SIG-M5 (cell line): ENCODE data around the gene LAMTOR2.
A peak's percentile ranks its signal among the peaks of the same experiment; 100 is the strongest.
"Not testable (repeated sequence)": the region's sequence is repeated elsewhere in the genome, so short reads cannot be mapped to it uniquely, and the experiment has no call there.

Source experiments
- DNase-seq: peaks from one replicate; lab custom pipeline; 2025; lab: John Stamatoyannopoulos, UW

LAMTOR2 gene

GRCh38 chr1:156052862-156053767 is 1.5 kb upstream of the LAMTOR2 start:
- DNase-seq = no peak

- no peak for DNase-seq
These were observed 648 bp upstream of the LAMTOR2 start, which contains the start of gene UBQLN4 for GRCh38 chr1:156053768-156054499. UBQLN4 (minus strand) TSS chr1:156053798; CDS start chr1:156053701, 97 bp downstream.

GRCh38 chr1:156055281-156056048 is 883 bp downstream of the LAMTOR2 start:
- DNase-seq = peak; percentile 55

- DNase-seq = no peak
These were observed 1.8 kb downstream of the LAMTOR2 start for GRCh38 chr1:156056326-156056849.

- no peak for DNase-seq
These were observed 6.5 kb downstream of the LAMTOR2 start, which contains the start of gene RAB25 for GRCh38 chr1:156060937-156061636. RAB25 (plus strand) TSS chr1:156061160; CDS start chr1:156061401, 241 bp downstream.

- no peak for DNase-seq
These were observed 7.6 kb downstream of the LAMTOR2 start for GRCh38 chr1:156062189-156062588.

- no peak for DNase-seq
These were observed 9.4 kb downstream of the LAMTOR2 start for GRCh38 chr1:156063997-156064285.

GRCh38 chr1:156064615-156065014 is 10.0 kb downstream of the LAMTOR2 start:
- no peak for DNase-seq

- no peak for DNase-seq
These were observed 10.6 kb downstream of the LAMTOR2 start for GRCh38 chr1:156065212-156065611.

GRCh38 chr1:156065871-156066270 is 11.3 kb downstream of the LAMTOR2 start:
- no peak for DNase-seq

- no peak for DNase-seq
These were observed 12.7 kb downstream of the LAMTOR2 start for GRCh38 chr1:156067262-156067661.

- no peak for DNase-seq
These were observed 15.2 kb downstream of the LAMTOR2 start for GRCh38 chr1:156069490-156070455.

GRCh38 chr1:156070548-156070947 is 16.0 kb downstream of the LAMTOR2 start:
- DNase-seq = no peak

GRCh38 chr1:156071332-156071816 is 16.8 kb downstream of the LAMTOR2 start:
- DNase-seq = not testable (repeated sequence)

- no peak for DNase-seq
These were observed 17.7 kb downstream of the LAMTOR2 start for GRCh38 chr1:156072251-156072650.

GRCh38 chr1:156073110-156073687 is 18.6 kb downstream of the LAMTOR2 start:
- DNase-seq = no peak

- no peak for DNase-seq
These were observed 19.2 kb downstream of the LAMTOR2 start for GRCh38 chr1:156073740-156074139.

GRCh38 chr1:156074661-156075060 is 20.1 kb downstream of the LAMTOR2 start:
- no peak for DNase-seq

- no peak for DNase-seq
These were observed 20.6 kb downstream of the LAMTOR2 start for GRCh38 chr1:156075162-156075561.

GRCh38 chr1:156075775-156076204 is 21.2 kb downstream of the LAMTOR2 start:
- no peak for DNase-seq
